ENCODE results near the gene SUN5.

SUN5 gene

GRCh38 chr20:33027769-33028751, 23.8 kb upstream of the SUN5 start:
- no peak overlapping the region for H3K4me3 ChIP-seq (ENCODE audit: low read depth, low read length)
- in situ Hi-C loops (cut with HindIII; ENCODE audit: low sequenced_read_pairs), result no loop called here
- DNase-seq (ENCODE audit: low read depth), result no peak
- no peak for TF ChIP-seq CTCF (IDR thresholded peaks at IDR 0.05; ENCODE audit: low read depth, low read length, missing control alignments)

- TF ChIP-seq CTCF (IDR thresholded peaks at IDR 0.05; ENCODE audit: low read depth, low read length, missing control alignments), result no peak
- DNase-seq (ENCODE audit: low read depth), result no peak
- no peak overlapping the region for H3K4me3 ChIP-seq (ENCODE audit: low read depth, low read length)
- in situ Hi-C loops (cut with HindIII; ENCODE audit: low sequenced_read_pairs), result no loop called here
Observed at GRCh38 chr20:33026779-33027759, 22.8 kb upstream of the SUN5 start.

GRCh38 chr20:33026072-33026778, 22.0 kb upstream of the SUN5 start:
- DNase-seq (ENCODE audit: low read depth), result no peak
- no peak overlapping the region for H3K4me3 ChIP-seq (ENCODE audit: low read depth, low read length)
- in situ Hi-C loops (cut with HindIII; ENCODE audit: low sequenced_read_pairs), result no loop called here
- no peak for TF ChIP-seq CTCF (IDR thresholded peaks at IDR 0.05; ENCODE audit: low read depth, low read length, missing control alignments)

GRCh38 chr20:33025318-33025876, 21.2 kb upstream of the SUN5 start:
- in situ Hi-C loops (cut with HindIII; ENCODE audit: low sequenced_read_pairs), result no loop called here
- H3K4me3 ChIP-seq (ENCODE audit: low read depth, low read length), result no peak overlapping the region
- no peak for DNase-seq (ENCODE audit: low read depth)
- no peak for TF ChIP-seq CTCF (IDR thresholded peaks at IDR 0.05; ENCODE audit: low read depth, low read length, missing control alignments)

GRCh38 chr20:33024609-33025317, 20.5 kb upstream of the SUN5 start:
- H3K4me3 ChIP-seq (ENCODE audit: low read depth, low read length), result no peak overlapping the region
- no peak for DNase-seq (ENCODE audit: low read depth)
- in situ Hi-C loops (cut with HindIII; ENCODE audit: low sequenced_read_pairs), result no loop called here
- TF ChIP-seq CTCF (IDR thresholded peaks at IDR 0.05; ENCODE audit: low read depth, low read length, missing control alignments), result no peak
